Medulla oblongata (tissue), 1 donor: ENCODE data around the gene OR2W1.

Source experiments
- DNase-seq: peaks from one replicate; pipeline ENCODE4 v3.0.0-alpha.2; 2015; ENCODE audit errors: extremely low spot score

The OR2W1 gene

GRCh38 chr6:28996844-28997510 lies 48.0 kb downstream of the OR2W1 start:
- DNase-seq: no peak

DNA sequence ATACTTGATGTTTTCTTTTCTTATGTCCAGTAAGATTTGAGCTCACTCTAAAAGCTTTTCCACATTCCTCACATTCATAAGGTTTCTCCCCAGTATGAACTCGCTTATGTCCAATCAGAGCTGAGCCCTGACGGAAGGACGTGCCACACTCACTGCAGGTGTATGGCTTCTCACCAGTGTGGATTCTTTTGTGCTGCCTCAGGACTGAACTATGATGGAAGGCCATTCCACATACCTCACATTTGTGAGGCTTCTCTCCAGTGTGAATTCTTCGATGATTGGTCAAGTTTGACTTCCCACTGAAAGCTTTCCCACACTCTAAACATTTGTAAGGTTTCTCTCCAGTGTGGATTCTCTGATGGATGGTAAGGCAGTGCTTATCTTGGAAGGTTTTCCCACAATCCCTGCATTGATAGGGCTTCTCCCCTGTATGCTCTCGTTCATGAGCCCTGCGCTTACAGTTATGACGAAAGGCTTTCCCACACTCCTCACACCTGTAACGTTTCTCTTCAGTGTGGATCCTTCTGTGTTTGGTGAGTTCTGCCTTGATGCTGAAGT lies 49.8 kb downstream of the OR2W1 start:
- DNase-seq: no peak
